ENCODE data around the gene ANKRD16. TPM values are rescaled to one million over a fixed set of nuclear protein-coding genes. Genes with fewer than 3 reads are reported as not detected.

ANKRD16 gene
- total and polyA plus RNA-seq, 2 donors (not counting 1 experiment from before 2014, with no cell fraction given): 10.9 to 12.6 TPM

DNA sequence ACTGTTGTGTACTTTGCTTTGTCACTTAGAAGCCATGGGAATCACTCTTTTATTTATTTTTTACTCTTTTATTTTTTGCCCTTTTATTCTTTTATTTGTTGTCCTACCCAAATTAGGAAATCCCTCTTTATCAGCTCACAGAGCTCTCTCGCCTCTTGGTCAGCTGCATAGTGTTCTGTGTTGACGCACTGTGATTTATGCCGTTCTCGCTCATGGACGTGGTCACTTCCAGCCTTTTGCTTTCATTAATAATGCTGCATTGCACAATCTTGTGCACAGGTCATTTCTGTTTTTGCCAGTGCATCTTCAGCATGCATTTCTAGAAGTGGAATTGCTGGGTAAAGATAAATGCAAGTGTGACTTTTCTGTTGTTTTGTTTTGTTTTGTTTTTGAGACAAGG lies 42.7 kb upstream of the ANKRD16 start:
- H3K9me3 ChIP-seq (ENCODE audit: control extremely low read depth in 1 of 3, control insufficient read depth in 2 of 3, insufficient read depth in 1 of 3, low read length in 2 of 3): no peaks in the 10 kb centered on the region
- POLR2A ChIA-PET: no interaction called here
- WGBS (ENCODE audit: insufficient coverage): 98% methylated on average over 5 of the region's 5 CpGs
- Mint-ChIP-seq H3K4me1 (no peaks in the 10 kb centered on the region), H3K4me3 (no peak overlapping the region), H3K27ac (no peak overlapping the region), H3K27me3 (no peaks in the 10 kb centered on the region), H3K9me3 (ENCODE audit: insufficient read depth) (no peaks in the 10 kb centered on the region)
- H3K9ac ChIP-seq (ENCODE audit: low read length): no peak overlapping the region
- no peak overlapping the region for H2AFZ ChIP-seq (ENCODE audit: insufficient read depth, low read depth, low read length, poor library complexity, severe bottlenecking)
- no peak overlapping the region for H3K4me2 ChIP-seq (replicated peaks; ENCODE audit: low read depth, low read length, poor library complexity, severe bottlenecking)
- no peaks in the 10 kb centered on the region for H3K4me1 ChIP-seq (ENCODE audit: control insufficient read depth in 2 of 2, insufficient read depth in 2 of 2, low read length in 2 of 2)
- no peak for ATAC-seq (ENCODE audit: low read depth)
- no peaks in the 10 kb centered on the region for H4K20me1 ChIP-seq (ENCODE audit: control insufficient read depth, insufficient read depth, low read length, poor library complexity, severe bottlenecking)
- no peak overlapping the region for H3K4me3 ChIP-seq (ENCODE audit: control extremely low read depth in 1 of 5, extremely low read depth in 1 of 5, insufficient read depth in 1 of 5, low read depth in 2 of 5, low read length in 4 of 5)
- TF ChIP-seq, protein P1, sequence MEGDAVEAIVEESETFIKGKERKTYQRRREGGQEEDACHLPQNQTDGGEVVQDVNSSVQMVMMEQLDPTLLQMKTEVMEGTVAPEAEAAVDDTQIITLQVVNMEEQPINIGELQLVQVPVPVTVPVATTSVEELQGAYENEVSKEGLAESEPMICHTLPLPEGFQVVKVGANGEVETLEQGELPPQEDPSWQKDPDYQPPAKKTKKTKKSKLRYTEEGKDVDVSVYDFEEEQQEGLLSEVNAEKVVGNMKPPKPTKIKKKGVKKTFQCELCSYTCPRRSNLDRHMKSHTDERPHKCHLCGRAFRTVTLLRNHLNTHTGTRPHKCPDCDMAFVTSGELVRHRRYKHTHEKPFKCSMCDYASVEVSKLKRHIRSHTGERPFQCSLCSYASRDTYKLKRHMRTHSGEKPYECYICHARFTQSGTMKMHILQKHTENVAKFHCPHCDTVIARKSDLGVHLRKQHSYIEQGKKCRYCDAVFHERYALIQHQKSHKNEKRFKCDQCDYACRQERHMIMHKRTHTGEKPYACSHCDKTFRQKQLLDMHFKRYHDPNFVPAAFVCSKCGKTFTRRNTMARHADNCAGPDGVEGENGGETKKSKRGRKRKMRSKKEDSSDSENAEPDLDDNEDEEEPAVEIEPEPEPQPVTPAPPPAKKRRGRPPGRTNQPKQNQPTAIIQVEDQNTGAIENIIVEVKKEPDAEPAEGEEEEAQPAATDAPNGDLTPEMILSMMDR (IDR thresholded peaks at IDR 0.05): no peak
- TF ChIP-seq EZH2 (IDR thresholded peaks at IDR 0.05; ENCODE audit: borderline replicate concordance, insufficient read depth, low read depth, low read length, poor library complexity, severe bottlenecking): no peak
- no peak overlapping the region for H3K27ac ChIP-seq (ENCODE audit: low read length in 2 of 2)
- CTCF ChIA-PET: no interaction called here
- H3K79me2 ChIP-seq (ENCODE audit: control insufficient read depth, insufficient read depth, low read length): no peaks in the 10 kb centered on the region
- intact Hi-C loops (cut with micrococcal nuclease): no loop called here
- DNase-seq: no peak
- peaks cover 2 to 60% of the 10 kb centered on the region in 2 experiments for H3K36me3 ChIP-seq (replicated peaks in 1 of 2; ENCODE audit: control extremely low read depth in 1 of 2, control insufficient read depth in 1 of 2, extremely low read depth in 1 of 2, insufficient read depth in 2 of 2, low read length in 1 of 2)
- H3K27me3 ChIP-seq (replicated peaks in 1 of 4; ENCODE audit: control extremely low read depth in 1 of 4, control insufficient read depth in 3 of 4, insufficient read depth in 4 of 4, low read length in 3 of 4): no peaks in the 10 kb centered on the region

- Histone ChIP-seq H3K27ac (ENCODE audit: low read length in 2 of 2) (no peak overlapping the region), H3K9me3 (ENCODE audit: control extremely low read depth in 1 of 3, control insufficient read depth in 2 of 3, insufficient read depth in 1 of 3, low read length in 2 of 3) (no peaks in the 10 kb centered on the region), H3K4me2 (replicated peaks; ENCODE audit: low read depth, low read length, poor library complexity, severe bottlenecking) (no peak overlapping the region), H2AFZ (ENCODE audit: insufficient read depth, low read depth, low read length, poor library complexity, severe bottlenecking) (no peak overlapping the region), H3K79me2 (ENCODE audit: control insufficient read depth, insufficient read depth, low read length) (no peaks in the 10 kb centered on the region), H4K20me1 (ENCODE audit: control insufficient read depth, insufficient read depth, low read length, poor library complexity, severe bottlenecking) (no peaks in the 10 kb centered on the region), H3K4me3 (ENCODE audit: control extremely low read depth in 1 of 5, extremely low read depth in 1 of 5, insufficient read depth in 1 of 5, low read depth in 2 of 5, low read length in 4 of 5) (no peak overlapping the region), H3K9ac (ENCODE audit: low read length) (no peak overlapping the region), H3K27me3 (replicated peaks in 1 of 4; ENCODE audit: control extremely low read depth in 1 of 4, control insufficient read depth in 3 of 4, insufficient read depth in 4 of 4, low read length in 3 of 4) (no peaks in the 10 kb centered on the region), H3K4me1 (ENCODE audit: control insufficient read depth in 2 of 2, insufficient read depth in 2 of 2, low read length in 2 of 2) (no peaks in the 10 kb centered on the region), H3K36me3 (replicated peaks in 1 of 2; ENCODE audit: control extremely low read depth in 1 of 2, control insufficient read depth in 1 of 2, extremely low read depth in 1 of 2, insufficient read depth in 2 of 2, low read length in 1 of 2) (peaks cover 2 to 59% of the 10 kb centered on the region in 2 experiments)
- Mint-ChIP-seq H3K9me3 (ENCODE audit: insufficient read depth) (no peaks in the 10 kb centered on the region), H3K4me1 (no peaks in the 10 kb centered on the region), H3K27ac (no peak overlapping the region), H3K4me3 (no peak overlapping the region), H3K27me3 (no peaks in the 10 kb centered on the region)
- CTCF ChIA-PET: no interaction called here
- no peak for TF ChIP-seq EZH2 (IDR thresholded peaks at IDR 0.05; ENCODE audit: borderline replicate concordance, insufficient read depth, low read depth, low read length, poor library complexity, severe bottlenecking)
- TF ChIP-seq, protein P1 (IDR thresholded peaks at IDR 0.05): no peak
- POLR2A ChIA-PET: no interaction called here
- DNase-seq (no peak), ATAC-seq (ENCODE audit: low read depth) (no peak)
- WGBS (ENCODE audit: insufficient coverage): 93% methylated on average over 10 of the region's 11 CpGs
- intact Hi-C loops (cut with micrococcal nuclease): no loop called here
Measured at GRCh38 chr10:5930272-5930671, 40.6 kb upstream of the ANKRD16 start.

Measured in B cell (primary cell).